KMS-11 (cell line): ENCODE results near the gene SEMA5A.

Source experiments
- H2AFZ ChIP-seq: fragments of 200-600 bp; sonication (generic); 2 replicates; pipeline ENCODE4 v1.6.1; 2016; ENCODE audit warnings: antibody characterized with exemption, mixed run types, low read depth
- H3K27ac ChIP-seq: fragments of 200-600 bp; sonication (generic); 2 replicates; pipeline ENCODE4 v1.6.1; 2016; ENCODE audit warnings: mild to moderate bottlenecking, mixed run types
- H3K27me3 ChIP-seq: fragments of 200-600 bp; sonication (generic); 2 replicates; pipeline ENCODE4 v1.6.1; 2017; ENCODE audit warnings: mild to moderate bottlenecking, low read depth, mixed run types, moderate library complexity; ENCODE audit not compliant: insufficient read depth
- H3K36me3 ChIP-seq: fragments of 200-600 bp; sonication (generic); 2 replicates; pipeline ENCODE4 v1.6.1; 2017; ENCODE audit warnings: mild to moderate bottlenecking, mixed run types; ENCODE audit not compliant: insufficient read depth
- H3K4me1 ChIP-seq: fragments of 200-600 bp; sonication (generic); 2 replicates; pipeline ENCODE4 v1.6.1; 2016; ENCODE audit warnings: mild to moderate bottlenecking, low read depth, mixed run types; ENCODE audit not compliant: poor library complexity, severe bottlenecking
- H3K4me2 ChIP-seq: fragments of 200-600 bp; sonication (generic); 2 replicates; pipeline ENCODE4 v1.7.0; 2016; ENCODE audit warnings: mild to moderate bottlenecking, mixed run types
- H3K4me3 ChIP-seq: fragments of 200-600 bp; sonication (generic); IDR thresholded peaks from 2 replicates; pipeline ENCODE4 v1.6.1; 2017; ENCODE audit warnings: low read depth, low read length, mixed read lengths; ENCODE audit not compliant: insufficient read depth
- H3K79me2 ChIP-seq: fragments of 200-600 bp; sonication (generic); 2 replicates; pipeline ENCODE4 v1.6.1; 2016; ENCODE audit warnings: low read depth, mixed run types; ENCODE audit not compliant: insufficient read depth
- H3K9ac ChIP-seq: fragments of 200-600 bp; sonication (generic); 2 replicates; pipeline ENCODE4 v1.6.1; 2016; ENCODE audit warnings: mild to moderate bottlenecking, mixed run types
- H4K20me1 ChIP-seq: fragments of 200-600 bp; sonication (generic); 2 replicates; pipeline ENCODE4 v1.6.1; 2016; ENCODE audit warnings: mild to moderate bottlenecking, mixed run types; ENCODE audit not compliant: insufficient read depth
- CTCF ChIP-seq: fragments of 200-600 bp; sonication (generic); conservative IDR thresholded peaks from 2 replicates; pipeline ENCODE4 v1.6.1; 2017; ENCODE audit warnings: low read depth, mild to moderate bottlenecking, antibody characterized with exemption, low read length, moderate library complexity, mixed read lengths

The SEMA5A gene

GRCh38 chr5:9534881-9535517 lies 10.9 kb downstream of the SEMA5A start:
- no peak for TF ChIP-seq CTCF
- Histone ChIP-seq H3K27ac (no peak overlapping the region), H3K27me3 (no peaks in the 10 kb centered on the region), H3K79me2 (no peaks in the 10 kb centered on the region), H3K4me3 (no peak overlapping the region), H3K4me1 (peaks cover 66% of the 10 kb centered on the region), H3K9ac (no peak overlapping the region), H3K4me2 (peak overlapping the region; percentile 44; the same call in 1 of the 2 replicates), H4K20me1 (no peaks in the 10 kb centered on the region), H3K36me3 (no peaks in the 10 kb centered on the region), H2AFZ (no peak overlapping the region)

GRCh38 chr5:9533562-9534364 lies 12.1 kb downstream of the SEMA5A start:
- H3K9ac ChIP-seq, result no peak overlapping the region
- H3K4me3 ChIP-seq, result no peak overlapping the region
- no peak for TF ChIP-seq CTCF
- H3K4me1 ChIP-seq, result peaks cover 79% of the 10 kb centered on the region
- H3K36me3 ChIP-seq, result no peaks in the 10 kb centered on the region
- no peak overlapping the region for H2AFZ ChIP-seq
- H3K79me2 ChIP-seq, result no peaks in the 10 kb centered on the region
- H3K27ac ChIP-seq, result peak overlapping the region; percentile 18; the same call in 1 of the 2 replicates
- no peaks in the 10 kb centered on the region for H4K20me1 ChIP-seq
- H3K4me2 ChIP-seq, result peak overlapping the region; percentile 44
- H3K27me3 ChIP-seq, result no peaks in the 10 kb centered on the region

- Histone ChIP-seq H3K4me3 (no peak overlapping the region), H3K4me2 (peak overlapping the region; percentile 44), H3K36me3 (no peaks in the 10 kb centered on the region), H4K20me1 (no peaks in the 10 kb centered on the region), H3K79me2 (no peaks in the 10 kb centered on the region), H3K27me3 (no peaks in the 10 kb centered on the region), H3K27ac (peak overlapping the region; percentile 18; the same call in 1 of the 2 replicates), H3K9ac (no peak overlapping the region), H2AFZ (no peak overlapping the region), H3K4me1 (peaks cover 80% of the 10 kb centered on the region)
- no peak for TF ChIP-seq CTCF
Observed at GRCh38 chr5:9533096-9533495, 12.8 kb downstream of the SEMA5A start.

GRCh38 chr5:9529513-9529912 lies 16.4 kb downstream of the SEMA5A start:
- TF ChIP-seq CTCF, result no peak
- Histone ChIP-seq H3K4me1 (peaks cover 46% of the 10 kb centered on the region), H3K9ac (no peak overlapping the region), H3K36me3 (no peaks in the 10 kb centered on the region), H3K4me2 (peak overlapping the region; percentile 58; the same call in 1 of the 2 replicates), H4K20me1 (no peaks in the 10 kb centered on the region), H3K79me2 (no peaks in the 10 kb centered on the region), H2AFZ (no peak overlapping the region), H3K4me3 (no peak overlapping the region), H3K27me3 (no peaks in the 10 kb centered on the region), H3K27ac (no peak overlapping the region)
